Measurements from ENCODE around the gene SMIM20. TPM values are rescaled to one million over a fixed set of nuclear protein-coding genes. Genes with fewer than 3 reads are reported as not detected.

SMIM20 gene
- total RNA-seq, 1 donor from 2014 or later = 31.2 TPM

DNA sequence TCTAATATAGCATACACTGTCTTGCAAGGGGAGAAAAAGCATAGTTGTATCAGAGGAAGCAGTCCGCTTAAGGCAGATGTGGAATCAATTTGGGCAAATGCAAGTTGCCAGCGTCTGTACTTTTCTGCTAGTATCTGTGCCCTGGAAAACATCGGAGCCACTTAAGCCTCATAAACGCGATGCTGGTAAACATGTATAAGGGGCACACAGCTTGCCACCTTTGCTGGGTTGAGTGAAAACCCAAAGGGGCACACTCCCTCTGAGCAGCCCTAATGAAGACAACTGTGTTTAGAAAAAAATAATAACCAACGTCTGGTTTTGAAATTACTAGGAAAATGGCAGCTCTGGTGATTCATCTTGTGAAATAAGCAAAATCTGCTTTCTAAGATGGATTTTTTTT lies 24.3 kb downstream of the SMIM20 start:
- DNase-seq (ENCODE audit: low read depth) = no peak
- H3K4me3 ChIP-seq (ENCODE audit: low read depth, low read length) = no peak overlapping the region
- TF ChIP-seq, protein P1, sequence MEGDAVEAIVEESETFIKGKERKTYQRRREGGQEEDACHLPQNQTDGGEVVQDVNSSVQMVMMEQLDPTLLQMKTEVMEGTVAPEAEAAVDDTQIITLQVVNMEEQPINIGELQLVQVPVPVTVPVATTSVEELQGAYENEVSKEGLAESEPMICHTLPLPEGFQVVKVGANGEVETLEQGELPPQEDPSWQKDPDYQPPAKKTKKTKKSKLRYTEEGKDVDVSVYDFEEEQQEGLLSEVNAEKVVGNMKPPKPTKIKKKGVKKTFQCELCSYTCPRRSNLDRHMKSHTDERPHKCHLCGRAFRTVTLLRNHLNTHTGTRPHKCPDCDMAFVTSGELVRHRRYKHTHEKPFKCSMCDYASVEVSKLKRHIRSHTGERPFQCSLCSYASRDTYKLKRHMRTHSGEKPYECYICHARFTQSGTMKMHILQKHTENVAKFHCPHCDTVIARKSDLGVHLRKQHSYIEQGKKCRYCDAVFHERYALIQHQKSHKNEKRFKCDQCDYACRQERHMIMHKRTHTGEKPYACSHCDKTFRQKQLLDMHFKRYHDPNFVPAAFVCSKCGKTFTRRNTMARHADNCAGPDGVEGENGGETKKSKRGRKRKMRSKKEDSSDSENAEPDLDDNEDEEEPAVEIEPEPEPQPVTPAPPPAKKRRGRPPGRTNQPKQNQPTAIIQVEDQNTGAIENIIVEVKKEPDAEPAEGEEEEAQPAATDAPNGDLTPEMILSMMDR (conservative IDR thresholded peaks at IDR 0.05; ENCODE audit: low read depth, low read length) = no peak

DNA sequence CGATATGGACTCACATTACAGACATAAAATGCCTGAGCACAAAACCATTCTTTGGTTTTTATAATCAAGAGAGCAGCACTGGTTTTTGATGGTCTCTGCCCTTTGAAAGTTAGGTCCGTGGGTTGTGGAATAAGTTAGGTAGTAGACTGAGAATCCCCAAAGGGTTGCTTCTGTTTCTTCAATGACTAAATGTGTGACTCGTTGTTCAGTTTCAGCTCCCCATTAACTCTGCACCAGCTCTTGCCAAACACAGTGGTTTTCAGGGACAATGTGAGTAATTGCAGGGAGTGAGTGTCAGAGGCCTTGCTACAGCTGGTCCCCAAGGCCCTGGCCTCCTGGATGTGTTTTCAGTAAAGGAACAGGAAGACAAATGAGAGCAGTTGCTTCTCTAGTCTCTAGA lies 24.8 kb downstream of the SMIM20 start:
- H3K4me3 ChIP-seq (ENCODE audit: low read depth, low read length) = no peak overlapping the region
- TF ChIP-seq, protein P1 (conservative IDR thresholded peaks at IDR 0.05; ENCODE audit: low read depth, low read length) = no peak
- DNase-seq (ENCODE audit: low read depth) = peak; percentile 35

DNA sequence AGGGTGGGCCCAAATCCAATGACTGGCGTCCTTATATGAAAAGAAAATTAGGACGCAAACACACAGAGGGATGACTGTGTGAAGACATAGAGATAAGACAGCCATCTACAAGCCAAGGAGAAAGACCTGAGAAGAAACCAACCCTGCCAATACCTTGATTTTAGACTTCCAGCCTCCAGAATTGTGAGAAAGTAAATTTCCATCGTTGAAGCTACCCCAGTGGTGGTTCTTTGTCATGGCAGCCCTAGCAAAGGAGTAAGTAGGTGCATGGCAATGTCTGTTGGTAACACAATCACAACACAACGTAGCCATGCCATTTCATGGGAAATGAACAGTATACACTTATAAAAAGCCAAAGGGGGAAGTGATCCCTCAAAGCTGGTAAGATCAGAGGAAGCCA lies 25.3 kb downstream of the SMIM20 start:
- TF ChIP-seq, protein P1 (conservative IDR thresholded peaks at IDR 0.05; ENCODE audit: low read depth, low read length) = no peak
- H3K4me3 ChIP-seq (ENCODE audit: low read depth, low read length) = no peak overlapping the region
- DNase-seq (ENCODE audit: low read depth) = no peak

DNA sequence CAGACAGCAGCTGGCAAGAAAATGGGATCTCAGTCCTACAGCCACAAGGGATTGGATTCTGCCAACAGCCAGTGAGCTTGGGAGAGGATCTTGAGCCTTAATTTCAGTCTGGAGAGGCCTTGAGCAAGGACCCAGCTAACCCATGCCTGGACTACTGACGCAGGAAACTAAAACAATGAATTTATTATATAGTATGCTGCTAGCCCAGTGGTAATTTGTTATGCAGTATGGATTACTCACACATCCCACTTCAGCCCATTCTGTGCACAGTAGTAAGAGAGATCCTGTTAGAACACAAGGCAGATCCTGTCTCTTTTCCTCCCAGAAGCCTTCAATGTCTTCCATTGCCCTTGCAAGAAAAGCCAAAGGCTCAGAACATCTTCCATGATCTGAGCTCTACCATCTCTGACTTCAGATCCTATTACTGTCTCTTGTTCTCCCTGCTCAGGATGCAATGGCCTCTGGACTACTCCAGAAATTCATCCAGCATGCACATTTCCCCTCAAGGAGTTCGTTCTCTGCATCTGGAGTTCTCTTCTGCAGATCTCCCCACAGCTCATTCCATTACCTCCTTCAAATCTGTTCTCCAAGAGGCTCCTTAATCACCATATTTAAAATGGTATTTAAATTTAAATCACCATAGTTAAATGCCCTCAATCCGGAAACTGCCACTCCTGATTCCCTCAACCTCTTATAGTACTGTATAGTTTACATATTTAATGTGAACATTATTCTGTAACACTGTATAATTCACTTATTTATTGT lies 27.6 kb downstream of the SMIM20 start:
- DNase-seq (ENCODE audit: low read depth) = no peak
- H3K4me3 ChIP-seq (ENCODE audit: low read depth, low read length) = no peak overlapping the region
- TF ChIP-seq, protein P1 (conservative IDR thresholded peaks at IDR 0.05; ENCODE audit: low read depth, low read length) = no peak

DNA sequence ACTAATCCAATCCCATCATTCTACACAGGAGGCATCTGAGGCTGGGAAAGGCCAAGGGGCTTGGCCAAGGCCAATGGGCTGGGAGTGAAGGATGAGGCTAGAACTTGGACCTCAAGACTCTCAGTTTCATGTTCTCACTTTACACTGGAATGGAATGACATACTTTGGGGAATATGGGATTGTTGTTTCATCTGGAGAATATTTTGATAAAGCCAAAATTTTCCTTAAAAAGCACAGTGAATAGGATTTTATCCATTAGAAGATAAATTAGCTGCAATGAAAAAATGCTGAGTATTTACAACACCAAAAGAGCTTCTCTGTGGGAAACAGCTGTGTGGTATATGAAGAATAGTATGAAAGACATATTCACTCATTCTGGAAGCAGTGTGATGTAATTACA lies 29.3 kb downstream of the SMIM20 start:
- no peak for DNase-seq (ENCODE audit: low read depth)
- TF ChIP-seq, protein P1 (conservative IDR thresholded peaks at IDR 0.05; ENCODE audit: low read depth, low read length) = no peak

DNA sequence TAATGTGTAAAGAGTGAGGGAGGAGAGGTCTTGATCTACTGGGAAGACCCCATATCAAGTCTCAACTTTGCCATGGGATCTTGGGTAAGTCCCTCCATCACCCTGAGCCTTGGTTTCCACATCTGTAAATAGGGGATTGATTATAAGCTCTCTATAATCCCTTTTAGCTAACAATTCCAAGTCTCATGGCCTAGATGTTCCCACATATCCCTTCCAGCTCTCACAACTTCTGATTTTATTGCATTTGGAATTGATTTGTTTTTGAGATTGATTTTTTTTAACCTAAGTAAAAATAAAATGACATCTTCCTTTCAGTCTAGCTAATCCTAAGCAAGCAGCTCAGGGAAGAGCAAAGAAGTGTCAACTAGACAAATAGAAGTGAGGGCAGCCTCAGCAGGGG lies 29.8 kb downstream of the SMIM20 start:
- no peak overlapping the region for H3K4me3 ChIP-seq (ENCODE audit: low read depth, low read length)
- DNase-seq (ENCODE audit: low read depth) = no peak
- TF ChIP-seq, protein P1 (conservative IDR thresholded peaks at IDR 0.05; ENCODE audit: low read depth, low read length) = no peak

More for the DNA sequence above, 29.3 kb downstream of the SMIM20 start:
- no peak overlapping the region for H3K4me3 ChIP-seq (ENCODE audit: low read depth, low read length)

DNA sequence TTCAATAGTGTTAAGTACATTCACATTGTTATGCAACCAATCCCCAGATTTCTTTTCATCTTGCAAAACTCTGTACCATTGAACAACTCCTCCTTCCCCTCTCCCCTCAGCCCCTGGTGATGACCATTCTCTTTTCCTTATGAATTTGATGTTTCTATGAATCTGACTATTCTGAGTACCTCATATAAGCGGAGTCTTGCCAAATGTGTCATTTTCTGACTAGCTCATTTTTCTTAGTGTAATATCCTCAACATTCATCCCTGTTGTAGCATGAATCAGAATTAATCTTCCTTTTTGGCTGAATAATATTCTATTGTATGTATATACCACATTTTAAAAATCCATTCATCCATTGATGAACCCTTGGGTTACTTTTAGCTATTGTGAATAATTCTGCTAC lies 34.0 kb downstream of the SMIM20 start:
- DNase-seq (ENCODE audit: low read depth) = no peak
- TF ChIP-seq, protein P1 (conservative IDR thresholded peaks at IDR 0.05; ENCODE audit: low read depth, low read length) = no peak
- H3K4me3 ChIP-seq (ENCODE audit: low read depth, low read length) = no peak overlapping the region

Data from epithelial cell of proximal tubule (primary cell).